HG03135 (cell line): ENCODE data around the gene PQBP1.
A peak's percentile ranks its signal among the peaks of the same experiment; 100 is the strongest.
"Not testable (repeated sequence)": the region's sequence is repeated elsewhere in the genome, so short reads cannot be mapped to it uniquely, and the experiment has no call there.

Source experiments
- ATAC-seq: cut with Tn5 transposase; IDR thresholded peaks from one replicate; pipeline ENCODE4 v1.9.1; 2021; ENCODE audit warnings: mild to moderate bottlenecking, moderate library complexity; ENCODE audit not compliant: unreplicated experiment

PQBP1 gene

GRCh38 chrX:48897625-48898306 is at the start of gene PQBP1, which contains the start of gene TIMM17B:
TSS of gene PQBP1 (plus strand) at chrX:48897930. CDS start at chrX:48898510, 580 bp downstream.
TSS of gene TIMM17B (minus strand) at chrX:48897768. CDS start at chrX:48897749, 19 bp downstream.
- peak; percentile 86 for ATAC-seq

- ATAC-seq, result no peak
Measured at GRCh38 chrX:48848847-48849246, 48.9 kb upstream of the PQBP1 start.

GRCh38 chrX:48852857-48853256 is 44.9 kb upstream of the PQBP1 start:
- ATAC-seq, result no peak

- not testable (repeated sequence) for ATAC-seq
Measured at GRCh38 chrX:48853494-48853893, 44.2 kb upstream of the PQBP1 start.

- ATAC-seq, result not testable (repeated sequence)
Measured at GRCh38 chrX:48854121-48854804, 43.5 kb upstream of the PQBP1 start.

GRCh38 chrX:48854898-48855297 is 42.8 kb upstream of the PQBP1 start:
- no peak for ATAC-seq

- no peak for ATAC-seq
Measured at GRCh38 chrX:48864210-48864609, 33.5 kb upstream of the PQBP1 start.

- not testable (repeated sequence) for ATAC-seq
Measured at GRCh38 chrX:48872017-48872416, 25.7 kb upstream of the PQBP1 start.

GRCh38 chrX:48876944-48877343 is 20.8 kb upstream of the PQBP1 start:
- ATAC-seq, result not testable (repeated sequence)

- no peak for ATAC-seq
Measured at GRCh38 chrX:48883729-48884128, 14.0 kb upstream of the PQBP1 start.

GRCh38 chrX:48886586-48886985 is 11.1 kb upstream of the PQBP1 start:
- ATAC-seq, result not testable (repeated sequence)

GRCh38 chrX:48890296-48890925 is 7.3 kb upstream of the PQBP1 start:
- no peak for ATAC-seq

- peak; percentile 27 for ATAC-seq
Measured at GRCh38 chrX:48890934-48891401, 6.8 kb upstream of the PQBP1 start.

GRCh38 chrX:48891402-48892288 is 6.1 kb upstream of the PQBP1 start:
- peak; percentile 72 for ATAC-seq

- ATAC-seq, result no peak
Measured at GRCh38 chrX:48892896-48893295, 4.8 kb upstream of the PQBP1 start.

- ATAC-seq, result no peak
Measured at GRCh38 chrX:48893556-48894348, 4.0 kb upstream of the PQBP1 start.

GRCh38 chrX:48894891-48895290 is 2.8 kb upstream of the PQBP1 start:
- no peak for ATAC-seq

- ATAC-seq, result no peak
Measured at GRCh38 chrX:48896611-48897011, 1.1 kb upstream of the PQBP1 start.

GRCh38 chrX:48897157-48897624 is 539 bp upstream of the PQBP1 start:
- no peak for ATAC-seq

- ATAC-seq, result no peak
Measured at GRCh38 chrX:48899078-48899410, 1.3 kb downstream of the PQBP1 start.
